Midbrain (tissue), 1 donor: ENCODE measurements around the gene STK33.

ENCODE experiments used
- DNase-seq: peaks from one replicate; lab custom pipeline; 2025; lab: John Stamatoyannopoulos, UW

STK33 gene

GRCh38 chr11:8603696-8604077, 9.7 kb upstream of the STK33 start:
- no peak for DNase-seq

- no peak for DNase-seq
Measured at GRCh38 chr11:8601376-8602133, 7.5 kb upstream of the STK33 start.

- DNase-seq, result no peak
Measured at GRCh38 chr11:8598506-8598905, 4.5 kb upstream of the STK33 start.

GRCh38 chr11:8597182-8597581, 3.2 kb upstream of the STK33 start:
- DNase-seq, result no peak

GRCh38 chr11:8596504-8597046, 2.5 kb upstream of the STK33 start:
- DNase-seq, result no peak

- no peak for DNase-seq
Measured at GRCh38 chr11:8593455-8593854, 573 bp downstream of the STK33 start.

- no peak for DNase-seq
Measured at GRCh38 chr11:8587915-8588314, 6.1 kb downstream of the STK33 start.

GRCh38 chr11:8586805-8587204, 7.2 kb downstream of the STK33 start:
- no peak for DNase-seq

GRCh38 chr11:8586184-8586583, 7.8 kb downstream of the STK33 start:
- DNase-seq, result no peak

- DNase-seq, result no peak
Measured at GRCh38 chr11:8584511-8584910, 9.5 kb downstream of the STK33 start.

- DNase-seq, result no peak
Measured at GRCh38 chr11:8584082-8584481, 9.9 kb downstream of the STK33 start.

- DNase-seq, result no peak
Measured at GRCh38 chr11:8581300-8581699, 12.7 kb downstream of the STK33 start.

- DNase-seq, result no peak
Measured at GRCh38 chr11:8577791-8578581, 16.0 kb downstream of the STK33 start.

- DNase-seq, result no peak
Measured at GRCh38 chr11:8574798-8575197, 19.2 kb downstream of the STK33 start.

- no peak for DNase-seq
Measured at GRCh38 chr11:8573777-8574176, 20.3 kb downstream of the STK33 start.

- DNase-seq, result no peak
Measured at GRCh38 chr11:8567602-8568198, 26.3 kb downstream of the STK33 start.

- peak; percentile 67 for DNase-seq
Measured at GRCh38 chr11:8566613-8567210, 27.3 kb downstream of the STK33 start.

- DNase-seq, result no peak
Measured at GRCh38 chr11:8564526-8564925, 29.5 kb downstream of the STK33 start.

GRCh38 chr11:8561461-8561860, 32.6 kb downstream of the STK33 start:
- DNase-seq, result no peak

- no peak for DNase-seq
Measured at GRCh38 chr11:8558436-8558835, 35.6 kb downstream of the STK33 start.

GRCh38 chr11:8545698-8546366, 48.2 kb downstream of the STK33 start:
- no peak for DNase-seq

- DNase-seq, result no peak
Measured at GRCh38 chr11:8544807-8545206, 49.2 kb downstream of the STK33 start.
